ENCODE results near the gene TP53RK. TPM values are rescaled to one million over a fixed set of nuclear protein-coding genes. Genes with fewer than 3 reads are reported as not detected.

TP53RK gene
- total RNA-seq, 1 donor from 2014 or later, result 11.9 TPM

- Histone ChIP-seq H3K4me1 (no peaks in the 10 kb centered on the region), H3K27me3 (ENCODE audit: low read depth) (no peaks in the 10 kb centered on the region), H3K4me3 (no peak overlapping the region), H3K9me3 (peaks cover 15% of the 10 kb centered on the region), H3K36me3 (no peaks in the 10 kb centered on the region), H3K27ac (no peak overlapping the region)
- intact Hi-C loops (cut with DNase I), result no loop called here
- TF ChIP-seq, protein P1, sequence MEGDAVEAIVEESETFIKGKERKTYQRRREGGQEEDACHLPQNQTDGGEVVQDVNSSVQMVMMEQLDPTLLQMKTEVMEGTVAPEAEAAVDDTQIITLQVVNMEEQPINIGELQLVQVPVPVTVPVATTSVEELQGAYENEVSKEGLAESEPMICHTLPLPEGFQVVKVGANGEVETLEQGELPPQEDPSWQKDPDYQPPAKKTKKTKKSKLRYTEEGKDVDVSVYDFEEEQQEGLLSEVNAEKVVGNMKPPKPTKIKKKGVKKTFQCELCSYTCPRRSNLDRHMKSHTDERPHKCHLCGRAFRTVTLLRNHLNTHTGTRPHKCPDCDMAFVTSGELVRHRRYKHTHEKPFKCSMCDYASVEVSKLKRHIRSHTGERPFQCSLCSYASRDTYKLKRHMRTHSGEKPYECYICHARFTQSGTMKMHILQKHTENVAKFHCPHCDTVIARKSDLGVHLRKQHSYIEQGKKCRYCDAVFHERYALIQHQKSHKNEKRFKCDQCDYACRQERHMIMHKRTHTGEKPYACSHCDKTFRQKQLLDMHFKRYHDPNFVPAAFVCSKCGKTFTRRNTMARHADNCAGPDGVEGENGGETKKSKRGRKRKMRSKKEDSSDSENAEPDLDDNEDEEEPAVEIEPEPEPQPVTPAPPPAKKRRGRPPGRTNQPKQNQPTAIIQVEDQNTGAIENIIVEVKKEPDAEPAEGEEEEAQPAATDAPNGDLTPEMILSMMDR (IDR thresholded peaks at IDR 0.05), result no peak
- DNase-seq (no peak), ATAC-seq (no peak)
Observed at GRCh38 chr20:46670585-46671584, 18.4 kb downstream of the TP53RK start.

- DNase-seq, result no peak
- Histone ChIP-seq H3K36me3 (no peaks in the 10 kb centered on the region), H3K9me3 (peaks cover 15% of the 10 kb centered on the region), H3K4me3 (no peak overlapping the region), H3K27me3 (ENCODE audit: low read depth) (no peaks in the 10 kb centered on the region), H3K27ac (no peak overlapping the region), H3K4me1 (no peaks in the 10 kb centered on the region)
- TF ChIP-seq, protein P1 (IDR thresholded peaks at IDR 0.05), result no peak
- intact Hi-C loops (cut with DNase I), result no loop called here
- ATAC-seq, result no peak
Observed at GRCh38 chr20:46670228-46670584, 19.0 kb downstream of the TP53RK start.

DNA sequence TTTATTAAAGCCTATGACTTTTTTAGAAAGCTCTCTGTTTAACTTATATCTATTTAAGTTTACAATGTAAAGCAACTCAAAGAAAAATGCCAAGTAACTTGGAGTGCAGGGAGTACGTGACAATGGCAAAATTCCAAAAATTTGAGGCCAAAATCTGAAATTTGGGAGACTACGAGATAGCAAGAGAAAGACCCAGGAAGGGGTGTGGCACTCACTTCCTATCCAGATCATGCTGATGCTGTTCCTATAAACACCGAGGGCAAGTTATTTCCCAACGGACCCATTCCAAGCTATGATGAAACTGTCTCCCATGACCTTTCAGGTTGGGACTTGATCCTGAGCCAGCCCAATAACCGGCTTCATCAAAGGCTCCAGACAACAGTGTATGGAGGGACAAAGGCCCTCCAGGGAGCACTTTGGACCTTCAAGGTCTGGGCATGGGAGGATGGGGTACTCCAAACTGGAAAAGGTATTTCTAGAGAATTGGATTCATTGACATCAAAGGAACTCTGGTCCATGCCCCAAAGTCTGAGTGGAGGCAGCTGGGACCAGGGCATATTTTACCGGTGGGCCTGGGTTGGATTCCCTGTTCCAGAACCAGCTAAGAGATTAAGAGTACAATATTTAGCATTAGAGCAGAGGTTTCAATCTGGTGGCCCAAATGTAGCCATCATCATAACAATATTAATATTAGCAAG lies 22.3 kb downstream of the TP53RK start:
- no peaks in the 10 kb centered on the region for H3K36me3 ChIP-seq
- H3K27ac ChIP-seq, result no peak overlapping the region
- peaks cover 15% of the 10 kb centered on the region for H3K9me3 ChIP-seq
- H3K27me3 ChIP-seq (ENCODE audit: low read depth), result no peaks in the 10 kb centered on the region
- H3K4me3 ChIP-seq, result no peak overlapping the region
- intact Hi-C loops (cut with DNase I), result no loop called here
- no peaks in the 10 kb centered on the region for H3K4me1 ChIP-seq
- TF ChIP-seq, protein P1 (IDR thresholded peaks at IDR 0.05), result no peak
- DNase-seq (no peak), ATAC-seq (no peak)

DNA sequence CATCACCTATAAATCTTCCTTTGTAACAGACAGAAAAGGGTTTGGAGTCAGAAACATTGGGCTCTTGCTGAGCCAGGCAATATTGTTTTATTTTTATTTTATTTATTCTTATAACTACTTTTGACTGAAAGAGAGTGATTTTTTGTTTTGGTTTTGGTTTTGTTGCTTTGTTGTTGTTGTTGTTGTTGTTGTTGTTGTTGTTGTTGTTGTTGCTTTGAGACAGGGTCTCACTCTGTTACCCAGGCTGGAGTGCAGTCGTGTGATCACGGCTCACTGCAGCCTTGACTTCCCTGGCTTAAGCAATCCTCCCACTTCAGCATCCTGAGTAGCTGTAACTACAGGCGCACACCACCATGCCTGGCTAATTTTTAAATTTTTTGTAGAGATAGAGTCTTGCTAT lies 22.9 kb downstream of the TP53RK start:
- TF ChIP-seq, protein P1 (IDR thresholded peaks at IDR 0.05), result no peak
- intact Hi-C loops (cut with DNase I), result no loop called here
- no peak for ATAC-seq

GRCh38 chr20:46665602-46666001 lies 23.6 kb downstream of the TP53RK start:
- ATAC-seq (no peak), DNase-seq (no peak)
- no peak overlapping the region for H3K4me3 ChIP-seq
- H3K9me3 ChIP-seq, result peaks cover 9% of the 10 kb centered on the region
- H3K27ac ChIP-seq, result no peak overlapping the region
- TF ChIP-seq, protein P1 (IDR thresholded peaks at IDR 0.05), result no peak
- no peaks in the 10 kb centered on the region for H3K4me1 ChIP-seq
- intact Hi-C loops (cut with DNase I), result no loop called here
- H3K27me3 ChIP-seq (ENCODE audit: low read depth), result no peaks in the 10 kb centered on the region
- no peaks in the 10 kb centered on the region for H3K36me3 ChIP-seq

More for the DNA sequence above, 22.9 kb downstream of the TP53RK start:
- Histone ChIP-seq H3K27me3 (ENCODE audit: low read depth) (no peaks in the 10 kb centered on the region), H3K36me3 (no peaks in the 10 kb centered on the region), H3K9me3 (peaks cover 15% of the 10 kb centered on the region), H3K4me3 (no peak overlapping the region), H3K4me1 (no peaks in the 10 kb centered on the region), H3K27ac (no peak overlapping the region)
- no peak for DNase-seq

Data from lower lobe of right lung (tissue), 2 donors.